GM18951 (cell line): ENCODE data around the gene C10orf90.

Source experiments
- POLR2A ChIP-seq: IDR thresholded peaks from 4 replicates; pipeline ENCODE4 v1.6.1; 2011; ENCODE audit warnings: mild to moderate bottlenecking; ENCODE audit not compliant: insufficient read length, insufficient read depth; ENCODE audit errors: extremely low read depth
- in situ Hi-C: fragments of 300-500 bp; cut with MboI; formaldehyde crosslinking; loops from one replicate; pipeline ENCODE4 v1.12.0; 2022; ENCODE audit warnings: low sequenced_read_pairs, mixed read lengths, inconsistent platforms; ENCODE audit not compliant: unreplicated experiment

C10orf90 gene, protein sequence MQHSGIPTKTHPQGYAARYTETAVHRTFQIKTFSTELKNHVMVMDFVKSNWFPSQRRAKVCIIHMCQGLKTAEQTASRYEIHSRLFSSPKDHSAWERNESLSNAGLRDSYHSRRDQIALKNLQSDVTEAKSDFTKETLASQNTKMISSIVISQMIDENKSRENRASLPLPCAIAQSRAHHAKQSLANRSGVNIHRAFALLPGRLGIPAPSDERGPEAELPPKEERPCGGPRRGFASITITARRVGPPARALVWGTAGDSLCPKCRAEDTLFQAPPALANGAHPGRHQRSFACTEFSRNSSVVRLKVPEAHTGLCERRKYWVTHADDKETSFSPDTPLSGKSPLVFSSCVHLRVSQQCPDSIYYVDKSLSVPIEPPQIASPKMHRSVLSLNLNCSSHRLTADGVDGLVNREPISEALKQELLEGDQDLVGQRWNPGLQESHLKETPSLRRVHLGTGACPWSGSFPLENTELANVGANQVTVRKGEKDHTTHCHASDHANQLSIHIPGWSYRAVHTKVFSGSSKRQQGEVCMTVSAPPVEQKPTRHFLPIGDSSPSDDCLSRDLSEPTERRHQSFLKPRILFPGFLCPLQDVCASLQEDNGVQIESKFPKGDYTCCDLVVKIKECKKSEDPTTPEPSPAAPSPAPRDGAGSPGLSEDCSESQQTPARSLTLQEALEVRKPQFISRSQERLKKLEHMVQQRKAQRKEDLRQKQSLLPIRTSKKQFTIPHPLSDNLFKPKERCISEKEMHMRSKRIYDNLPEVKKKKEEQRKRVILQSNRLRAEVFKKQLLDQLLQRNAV

DNA sequence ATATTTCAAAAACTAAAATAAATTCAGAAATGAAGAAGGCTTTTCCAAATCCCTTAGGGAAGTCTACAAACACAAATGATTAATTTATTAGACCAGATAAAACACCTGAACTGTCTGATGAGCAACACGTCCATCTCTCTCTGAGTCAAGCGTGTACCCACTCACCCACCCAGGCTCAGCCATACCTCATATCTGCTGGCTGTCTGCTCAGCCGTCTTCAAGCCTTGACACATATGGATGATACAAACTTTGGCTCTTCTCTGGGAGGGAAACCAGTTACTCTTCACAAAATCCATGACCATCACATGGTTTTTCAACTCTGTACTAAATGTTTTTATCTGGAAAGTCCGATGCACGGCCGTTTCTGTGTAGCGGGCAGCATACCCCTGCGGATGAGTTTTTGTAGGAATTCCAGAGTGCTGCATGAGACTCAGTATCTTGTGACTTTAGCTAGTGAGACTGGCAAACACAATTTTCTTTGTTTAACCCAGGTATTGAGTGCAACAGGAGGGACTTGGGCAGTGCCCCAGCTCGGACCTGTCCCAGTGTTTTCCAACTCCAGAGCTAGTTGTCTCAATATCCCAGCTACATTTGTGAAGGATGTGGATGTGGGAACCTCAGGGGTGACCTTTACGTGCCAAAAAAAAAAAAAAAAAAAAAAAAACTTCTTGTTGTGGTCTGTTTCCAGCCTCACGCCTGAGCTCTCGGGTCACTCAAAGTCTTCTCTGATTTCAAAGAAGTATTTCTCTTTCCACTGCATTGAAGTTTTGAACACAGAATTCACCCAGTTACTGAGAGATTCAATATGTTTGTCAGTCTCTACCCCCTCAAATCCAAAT lies at the start of gene C10orf90:
C10orf90 (minus strand) TSS at position 638 of the 839 bp plus-strand sequence; CDS start at position 425, 213 bp downstream.
- no peak for TF ChIP-seq POLR2A
- in situ Hi-C loops = no loop called here

DNA sequence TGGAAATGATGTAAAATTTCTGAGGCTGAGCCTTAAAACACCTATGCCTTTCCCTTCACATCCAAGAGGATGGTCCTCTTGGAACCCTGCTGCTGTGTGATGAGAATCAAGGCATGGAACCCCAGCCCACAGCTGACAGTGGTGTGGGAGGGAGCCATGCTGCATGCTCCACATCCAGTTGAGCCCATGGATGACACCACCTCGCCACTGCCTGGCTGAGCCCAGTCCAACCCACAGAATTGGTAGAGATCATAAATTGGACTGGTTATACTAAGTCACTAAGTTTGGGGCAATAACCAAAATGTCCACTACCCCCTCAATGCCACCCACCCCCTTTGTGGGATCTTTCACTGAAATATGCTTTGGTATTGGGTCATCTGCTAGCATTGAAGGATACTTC lies 45.9 kb upstream of the C10orf90 start:
- TF ChIP-seq POLR2A = no peak
- in situ Hi-C loops = no loop called here

DNA sequence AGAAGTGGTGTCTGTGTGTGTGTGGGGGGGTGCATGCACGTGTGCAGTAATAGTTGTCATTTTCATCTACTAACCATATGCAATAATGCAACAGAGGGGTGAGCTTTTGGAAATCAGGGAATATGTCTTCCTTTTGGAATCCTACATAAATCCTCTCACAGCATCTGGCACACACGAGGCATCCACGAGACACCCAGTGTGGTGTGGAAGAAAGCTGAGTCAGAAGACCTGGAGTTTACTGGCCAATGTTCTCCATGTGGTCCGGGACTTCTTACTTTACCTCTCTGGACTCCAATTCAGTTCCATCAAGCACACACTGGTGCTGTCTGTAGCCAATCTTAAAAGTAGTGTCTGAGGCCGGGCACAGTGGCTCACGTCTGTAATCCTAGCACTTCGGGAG lies 43.1 kb upstream of the C10orf90 start:
- in situ Hi-C loops = no loop called here
- TF ChIP-seq POLR2A = no peak

DNA sequence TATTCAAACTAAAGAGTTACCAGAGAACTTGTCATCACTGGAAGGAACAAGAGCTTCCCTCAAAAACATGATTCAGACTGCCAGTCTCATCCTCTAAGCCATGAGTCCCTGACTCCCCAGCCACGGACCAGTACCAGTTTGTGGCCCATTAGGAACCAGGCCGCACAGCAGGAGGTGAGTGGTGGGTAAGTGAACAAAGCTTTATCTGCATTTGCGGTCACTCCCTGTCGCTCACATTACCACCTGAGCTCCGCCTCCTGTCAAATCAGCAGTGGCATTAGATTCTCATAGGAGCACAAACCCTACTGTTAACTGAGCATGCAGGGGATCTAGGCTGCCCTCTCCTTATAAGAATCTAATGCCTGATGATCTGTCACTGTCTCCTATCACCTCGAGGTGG lies 42.2 kb upstream of the C10orf90 start:
- no peak for TF ChIP-seq POLR2A

DNA sequence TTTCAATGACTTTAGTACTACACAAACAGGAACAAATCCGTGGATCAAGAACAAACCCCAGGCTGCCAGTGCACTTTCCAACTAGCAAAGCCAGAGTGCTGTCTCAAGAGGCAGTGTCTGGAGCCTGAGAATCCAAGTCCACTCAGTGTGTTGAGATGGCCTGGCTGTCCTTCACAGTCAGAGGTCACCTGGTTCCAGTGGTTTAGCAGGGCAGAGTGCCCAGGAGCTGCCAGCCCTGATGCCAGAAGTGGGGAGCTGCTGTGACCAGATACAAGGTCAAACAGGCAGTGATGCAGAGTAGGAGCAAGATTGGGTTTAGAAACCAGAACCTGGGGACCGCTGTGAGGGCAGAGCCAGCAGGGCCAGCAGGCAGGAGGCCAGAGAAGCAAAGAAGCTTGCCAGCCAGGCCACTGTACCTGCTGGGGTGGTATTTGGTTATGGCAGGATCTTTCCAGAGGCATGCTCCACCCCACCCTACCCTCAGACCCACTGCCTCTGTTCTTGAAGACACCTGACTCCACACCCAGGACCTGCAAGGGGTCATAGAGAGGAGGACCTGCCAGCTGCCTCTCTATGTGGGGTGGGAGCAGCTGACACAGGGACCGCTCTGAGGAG lies 35.6 kb upstream of the C10orf90 start:
- TF ChIP-seq POLR2A = no peak
- in situ Hi-C loops = no loop called here

More for the DNA sequence above, 42.2 kb upstream of the C10orf90 start:
- in situ Hi-C loops = no loop called here

DNA sequence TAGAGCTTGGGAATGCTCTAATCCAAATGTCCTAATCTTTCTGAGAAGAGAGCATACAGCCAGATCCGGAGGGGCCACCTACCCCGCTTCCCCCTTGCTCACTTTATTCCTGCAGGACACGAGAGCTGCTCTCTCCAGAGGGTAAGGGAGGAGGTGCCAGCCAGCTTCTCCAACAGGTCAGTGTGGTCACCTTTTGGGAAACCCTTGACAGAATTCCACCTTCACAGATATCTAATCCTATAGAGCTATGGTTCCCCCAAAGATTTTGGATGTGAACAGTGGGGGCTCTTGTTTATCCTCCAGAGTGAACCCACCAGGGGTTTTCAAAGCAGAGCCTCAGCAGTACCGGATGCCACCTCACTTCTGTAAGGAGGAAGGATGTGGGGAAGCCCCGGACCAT lies 34.6 kb upstream of the C10orf90 start:
- TF ChIP-seq POLR2A = no peak
- in situ Hi-C loops = no loop called here

DNA sequence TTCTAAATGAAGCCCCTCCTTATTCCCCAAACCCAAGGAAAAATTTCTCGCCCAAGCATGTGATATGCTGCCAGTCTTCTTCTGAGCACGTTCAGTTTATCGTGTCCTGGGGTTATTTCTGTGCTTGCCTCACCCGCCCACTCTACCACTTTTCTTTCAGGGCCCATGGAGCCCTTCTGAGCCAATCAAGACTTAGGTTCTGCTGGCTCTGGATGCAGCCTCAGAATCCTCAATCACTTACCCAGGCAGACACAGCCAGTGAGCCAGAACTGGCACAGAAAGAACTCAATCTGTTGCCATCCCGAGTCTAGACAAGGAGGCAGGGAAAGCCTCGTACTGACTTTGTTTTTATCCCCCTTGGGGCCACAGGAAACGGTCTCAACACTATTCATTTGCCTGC lies 34.2 kb upstream of the C10orf90 start:
- TF ChIP-seq POLR2A = no peak

DNA sequence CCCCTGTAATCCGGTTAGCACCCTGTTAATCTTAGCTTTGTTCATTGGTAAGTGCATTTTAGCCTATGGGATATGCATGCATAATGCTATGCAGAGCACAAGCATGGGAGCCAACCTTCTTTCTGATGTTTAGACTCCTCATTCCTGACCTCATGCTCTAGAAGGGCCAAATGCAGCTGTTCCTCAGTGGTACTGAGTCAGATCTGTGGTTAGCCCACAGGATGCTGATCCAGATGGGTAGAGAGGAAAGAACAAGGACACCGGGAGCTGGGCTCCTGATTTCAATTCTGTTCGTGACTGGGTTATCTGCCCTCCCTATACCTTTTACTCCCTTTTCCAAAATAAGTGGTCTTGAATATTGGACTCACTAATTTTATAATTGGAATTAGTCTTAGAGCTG lies 31.7 kb upstream of the C10orf90 start:
- in situ Hi-C loops = no loop called here
- TF ChIP-seq POLR2A = no peak

More for the DNA sequence above, 34.2 kb upstream of the C10orf90 start:
- in situ Hi-C loops = no loop called here

DNA sequence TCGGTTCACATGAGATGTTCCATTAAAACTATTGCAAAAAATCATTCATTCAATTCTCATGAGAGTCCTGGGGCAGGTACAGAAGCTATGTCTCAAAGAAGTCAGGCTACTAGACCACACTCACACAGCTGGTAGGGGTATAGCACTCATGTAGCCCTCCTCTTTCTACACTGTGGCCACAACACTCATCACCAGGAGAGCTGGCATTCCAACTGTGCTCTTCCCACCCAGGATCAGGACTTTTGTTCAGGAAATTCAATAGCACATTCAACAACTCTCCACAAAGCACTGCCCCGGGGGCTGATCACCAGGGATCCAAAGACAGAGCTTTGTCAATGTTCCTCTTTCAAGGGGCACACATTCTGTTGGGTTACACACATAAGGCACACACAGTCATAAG lies 31.0 kb upstream of the C10orf90 start:
- in situ Hi-C loops = no loop called here

DNA sequence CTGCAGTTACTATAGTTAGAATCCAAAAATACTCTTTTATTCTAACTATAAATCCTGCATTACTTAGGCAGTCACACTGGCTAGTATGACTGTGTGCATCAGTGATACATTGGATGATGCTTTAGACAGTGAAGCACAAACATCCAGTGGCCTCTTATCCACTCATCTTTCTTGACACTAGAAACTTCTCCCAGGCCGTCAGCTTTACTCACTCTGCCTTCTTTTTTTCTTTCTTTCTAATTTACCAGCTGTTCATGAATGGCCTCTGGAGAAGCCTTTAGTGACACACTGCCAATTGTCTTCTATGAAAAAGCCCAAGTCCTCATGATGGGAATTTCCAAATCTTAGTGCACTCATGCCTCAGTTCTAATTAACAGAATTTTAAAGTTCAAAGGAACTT lies 26.2 kb upstream of the C10orf90 start:
- TF ChIP-seq POLR2A = no peak
- in situ Hi-C loops = no loop called here

More for the DNA sequence above, 31.0 kb upstream of the C10orf90 start:
- TF ChIP-seq POLR2A = no peak

DNA sequence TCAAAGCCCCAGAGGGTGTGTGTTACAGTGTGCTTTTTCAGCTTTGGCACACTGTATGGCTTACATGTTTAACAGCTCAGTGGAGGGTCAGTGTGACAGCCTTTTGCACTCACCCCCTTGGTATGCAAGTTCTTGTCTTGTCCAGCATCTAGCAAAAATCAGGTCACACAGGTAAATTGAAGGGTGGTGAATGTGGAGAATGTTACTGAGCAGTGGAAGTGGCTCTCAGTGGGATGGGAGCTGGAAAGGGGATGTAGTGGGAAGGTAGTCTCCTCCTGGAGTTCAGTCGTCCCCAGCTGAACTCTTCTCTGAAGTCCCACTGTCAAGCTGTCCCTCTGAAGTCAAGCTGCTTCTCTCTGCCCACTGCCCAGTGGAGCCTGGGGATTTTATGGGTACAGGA lies 21.0 kb upstream of the C10orf90 start:
- TF ChIP-seq POLR2A = no peak
- in situ Hi-C loops = no loop called here

DNA sequence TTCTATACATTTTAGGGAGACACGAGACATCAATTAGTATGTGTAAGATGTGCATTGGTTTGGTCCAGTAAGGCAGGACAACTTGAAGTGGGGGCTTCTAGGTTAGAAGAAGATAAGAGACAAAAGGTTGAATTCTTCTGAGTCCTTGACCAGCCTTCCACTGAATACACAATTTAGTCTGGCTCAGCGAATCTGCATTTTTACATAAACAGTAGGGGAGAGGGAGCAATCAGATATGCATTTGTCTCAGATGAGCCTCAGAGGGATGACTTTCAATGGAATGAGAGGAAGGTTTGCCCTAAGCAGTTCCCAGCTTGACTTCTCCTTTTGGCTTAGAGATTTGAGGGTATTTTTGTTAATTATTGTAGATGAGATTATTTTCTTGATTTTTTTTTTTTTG lies 20.0 kb upstream of the C10orf90 start:
- TF ChIP-seq POLR2A = no peak
- in situ Hi-C loops = no loop called here
